ENCODE measurements around the gene SPOP. TPM values are rescaled to one million over a fixed set of nuclear protein-coding genes. Genes with fewer than 3 reads are reported as not detected.

SPOP gene
- total and polyA plus RNA-seq, 9 of the 15 experiments (the other 6 are each of a cell fraction or from before 2014, with no cell fraction given) = 34.2 to 65.9 (median 39.7) TPM

GRCh38 chr17:49604314-49604869, 73.5 kb downstream of the SPOP start:
- H3K27ac ChIP-seq (ENCODE audit: extremely low read depth, low read depth, low read length) = no peak overlapping the region
- H3K9me1 ChIP-seq (ENCODE audit: control insufficient read depth, insufficient read depth, low read length) = no peaks in the 10 kb centered on the region
- no TSS peak for BruUV-seq (replicated peaks)
- no peaks in the 10 kb centered on the region for H3K79me2 ChIP-seq (ENCODE audit: control insufficient read depth, insufficient read depth, low read length)
- intact Hi-C loops (cut with micrococcal nuclease) (no loop called here), in situ Hi-C loops (cut with MboI) (no loop called here)
- H3K4me3 ChIP-seq = no peak overlapping the region
- CTCF ChIA-PET (ENCODE audit: low intra/inter-chr PET ratio) = no interaction called here
- no peaks in the 10 kb centered on the region for H3K9me3 ChIP-seq (replicated peaks; ENCODE audit: control insufficient read depth, insufficient read depth, low read depth, low read length)
- H3K4me2 ChIP-seq (ENCODE audit: insufficient read depth, low read length) = no peak overlapping the region
- POLR2A ChIA-PET = interaction anchor here (0.7 to 2.4 kb wide), 2 partner anchors 9 to 12 kb away, joined by 3 to 5 read pairs; no protein-coding TSS in a partner anchor
- H2AFZ ChIP-seq (ENCODE audit: low read depth, low read length) = no peak overlapping the region
- H3K4me1 ChIP-seq (replicated peaks in 1 of 2; ENCODE audit: control insufficient read depth in 2 of 2, insufficient read depth in 2 of 2, low read length in 2 of 2) = no peaks in the 10 kb centered on the region
- 92% methylated on average over 6 of the region's 7 CpGs for WGBS (ENCODE audit: insufficient coverage, low coverage, missing lambda C conversion rate)
- H3K36me3 ChIP-seq (ENCODE audit: control insufficient read depth, insufficient read depth, low read length) = peaks cover 80% of the 10 kb centered on the region
- H3K9ac ChIP-seq (ENCODE audit: insufficient read depth in 1 of 2, low read depth in 2 of 2, low read length in 2 of 2) = no peak overlapping the region
- no peak for ATAC-seq
- no peaks in the 10 kb centered on the region for H4K20me1 ChIP-seq (replicated peaks; ENCODE audit: control insufficient read depth, insufficient read depth, low read length)
- no peak for FAIRE-seq
- no peak for DNase-seq (ENCODE audit: extremely low read depth in 1 of 4, low spot score in 3 of 4)
- H3K27me3 ChIP-seq (ENCODE audit: control insufficient read depth in 2 of 2, insufficient read depth in 2 of 2, low read length in 2 of 2) = no peaks in the 10 kb centered on the region
- TF ChIP-seq SMARCA5 (IDR thresholded peaks at IDR 0.05) (no peak), RNF2 (IDR thresholded peaks at IDR 0.05) (no peak), YBX1 (IDR thresholded peaks at IDR 0.05) (no peak), CHD7 (IDR thresholded peaks at IDR 0.05; ENCODE audit: low read depth, low read length) (no peak), SIX5 (IDR thresholded peaks at IDR 0.05; ENCODE audit: borderline replicate concordance in 1 of 2, insufficient read depth in 1 of 2, low read depth in 1 of 2, low read length in 2 of 2) (no peak)
- TF ChIP-seq, protein P1, sequence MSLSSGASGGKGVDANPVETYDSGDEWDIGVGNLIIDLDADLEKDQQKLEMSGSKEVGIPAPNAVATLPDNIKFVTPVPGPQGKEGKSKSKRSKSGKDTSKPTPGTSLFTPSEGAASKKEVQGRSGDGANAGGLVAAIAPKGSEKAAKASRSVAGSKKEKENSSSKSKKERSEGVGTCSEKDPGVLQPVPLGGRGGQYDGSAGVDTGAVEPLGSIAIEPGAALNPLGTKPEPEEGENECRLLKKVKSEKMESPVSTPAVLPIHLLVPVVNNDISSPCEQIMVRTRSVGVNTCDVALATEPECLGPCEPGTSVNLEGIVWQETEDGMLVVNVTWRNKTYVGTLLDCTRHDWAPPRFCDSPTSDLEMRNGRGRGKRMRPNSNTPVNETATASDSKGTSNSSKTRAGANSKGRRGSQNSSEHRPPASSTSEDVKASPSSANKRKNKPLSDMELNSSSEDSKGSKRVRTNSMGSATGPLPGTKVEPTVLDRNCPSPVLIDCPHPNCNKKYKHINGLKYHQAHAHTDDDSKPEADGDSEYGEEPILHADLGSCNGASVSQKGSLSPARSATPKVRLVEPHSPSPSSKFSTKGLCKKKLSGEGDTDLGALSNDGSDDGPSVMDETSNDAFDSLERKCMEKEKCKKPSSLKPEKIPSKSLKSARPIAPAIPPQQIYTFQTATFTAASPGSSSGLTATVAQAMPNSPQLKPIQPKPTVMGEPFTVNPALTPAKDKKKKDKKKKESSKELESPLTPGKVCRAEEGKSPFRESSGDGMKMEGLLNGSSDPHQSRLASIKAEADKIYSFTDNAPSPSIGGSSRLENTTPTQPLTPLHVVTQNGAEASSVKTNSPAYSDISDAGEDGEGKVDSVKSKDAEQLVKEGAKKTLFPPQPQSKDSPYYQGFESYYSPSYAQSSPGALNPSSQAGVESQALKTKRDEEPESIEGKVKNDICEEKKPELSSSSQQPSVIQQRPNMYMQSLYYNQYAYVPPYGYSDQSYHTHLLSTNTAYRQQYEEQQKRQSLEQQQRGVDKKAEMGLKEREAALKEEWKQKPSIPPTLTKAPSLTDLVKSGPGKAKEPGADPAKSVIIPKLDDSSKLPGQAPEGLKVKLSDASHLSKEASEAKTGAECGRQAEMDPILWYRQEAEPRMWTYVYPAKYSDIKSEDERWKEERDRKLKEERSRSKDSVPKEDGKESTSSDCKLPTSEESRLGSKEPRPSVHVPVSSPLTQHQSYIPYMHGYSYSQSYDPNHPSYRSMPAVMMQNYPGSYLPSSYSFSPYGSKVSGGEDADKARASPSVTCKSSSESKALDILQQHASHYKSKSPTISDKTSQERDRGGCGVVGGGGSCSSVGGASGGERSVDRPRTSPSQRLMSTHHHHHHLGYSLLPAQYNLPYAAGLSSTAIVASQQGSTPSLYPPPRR (CRISPR knock-in tag; IDR thresholded peaks at IDR 0.05; ENCODE audit: borderline replicate concordance) = no peak
